HG02885 (cell line): ENCODE data around the gene PRSS35.
"Not testable (repeated sequence)": the region's sequence is repeated elsewhere in the genome, so short reads cannot be mapped to it uniquely, and the experiment has no call there.

Experiments used
- ATAC-seq: cut with Tn5 transposase; IDR thresholded peaks from one replicate; pipeline ENCODE4 v1.9.1; 2021; ENCODE audit warnings: mild to moderate bottlenecking; ENCODE audit not compliant: unreplicated experiment, poor library complexity

The PRSS35 gene

DNA sequence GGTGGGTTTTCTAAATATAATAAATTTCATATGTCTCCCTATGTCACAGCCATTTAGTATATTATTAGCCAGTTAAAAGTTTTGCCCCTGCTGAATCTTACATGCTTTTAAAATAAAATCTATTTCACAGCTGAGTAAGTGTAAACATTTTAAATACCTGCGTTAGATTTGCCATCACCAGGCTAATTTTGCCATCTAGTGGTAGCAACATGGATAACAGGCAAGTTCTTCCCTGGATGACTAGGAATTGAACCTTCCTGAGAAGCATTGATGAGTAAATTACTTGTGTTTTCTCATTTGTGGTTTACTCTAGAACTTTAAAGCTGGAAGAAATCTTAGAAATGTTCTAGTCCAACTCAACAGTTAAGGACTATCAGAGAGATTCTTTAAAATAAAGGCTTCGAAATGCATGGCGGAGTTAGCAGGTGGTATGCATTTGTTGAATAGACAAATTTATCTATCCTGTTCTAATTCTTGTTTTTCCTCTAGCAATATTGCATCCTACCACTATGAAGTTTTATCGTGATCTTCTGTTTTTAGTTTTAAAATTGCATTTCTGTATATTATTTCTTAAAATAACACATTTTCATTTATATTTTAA, 2.6 kb downstream of the PRSS35 start:
- peak; percentile 55 for ATAC-seq

DNA sequence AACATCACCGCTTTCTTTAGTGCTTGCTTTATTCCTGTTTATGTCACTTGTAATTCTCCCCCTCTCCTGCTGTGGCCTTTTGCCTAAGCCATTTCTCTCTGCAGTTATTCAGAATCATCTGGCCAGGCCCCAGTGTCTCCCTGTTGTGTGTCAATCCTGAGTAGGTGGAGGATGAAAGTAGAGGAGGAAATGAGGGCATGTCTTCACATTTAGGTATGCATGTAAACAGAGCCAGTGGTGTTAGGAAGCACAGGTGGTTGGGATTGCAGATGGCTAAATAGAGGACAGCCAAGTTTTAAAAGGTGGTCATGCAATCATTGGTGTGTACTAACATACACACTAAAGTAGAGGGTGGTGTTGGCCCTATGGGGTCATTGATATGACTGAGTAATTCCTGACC, 5.2 kb downstream of the PRSS35 start:
- ATAC-seq, result no peak

DNA sequence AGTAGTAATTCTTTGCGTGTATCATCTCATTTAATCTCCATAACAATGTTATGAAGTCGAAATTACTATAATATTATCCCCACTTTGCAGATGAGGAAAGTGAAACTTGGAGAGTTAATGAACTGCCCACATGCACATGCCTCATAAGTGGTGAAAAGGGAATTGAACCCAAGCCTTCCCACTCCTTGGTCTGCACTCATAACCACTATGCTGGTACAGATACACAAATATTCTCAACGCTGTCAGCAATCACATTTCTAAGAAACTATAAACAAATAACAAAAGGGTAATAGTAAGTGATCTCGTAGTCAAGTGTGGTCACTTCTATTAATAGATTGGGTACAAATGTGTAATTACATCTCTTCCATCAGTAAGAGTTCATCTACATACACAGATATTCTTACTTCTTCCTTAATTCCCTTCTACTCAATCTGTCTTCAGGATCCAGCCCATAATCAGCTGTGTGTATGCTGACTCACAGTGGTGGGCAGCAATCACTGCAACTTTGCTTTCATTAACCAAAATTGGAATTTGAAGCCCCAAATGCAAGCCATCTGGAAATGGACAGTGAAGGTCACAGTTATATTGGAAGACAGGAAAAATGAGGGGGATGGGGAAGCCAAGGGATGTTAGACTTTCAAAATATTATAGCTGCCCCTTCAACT, 6.6 kb downstream of the PRSS35 start:
- ATAC-seq, result no peak

DNA sequence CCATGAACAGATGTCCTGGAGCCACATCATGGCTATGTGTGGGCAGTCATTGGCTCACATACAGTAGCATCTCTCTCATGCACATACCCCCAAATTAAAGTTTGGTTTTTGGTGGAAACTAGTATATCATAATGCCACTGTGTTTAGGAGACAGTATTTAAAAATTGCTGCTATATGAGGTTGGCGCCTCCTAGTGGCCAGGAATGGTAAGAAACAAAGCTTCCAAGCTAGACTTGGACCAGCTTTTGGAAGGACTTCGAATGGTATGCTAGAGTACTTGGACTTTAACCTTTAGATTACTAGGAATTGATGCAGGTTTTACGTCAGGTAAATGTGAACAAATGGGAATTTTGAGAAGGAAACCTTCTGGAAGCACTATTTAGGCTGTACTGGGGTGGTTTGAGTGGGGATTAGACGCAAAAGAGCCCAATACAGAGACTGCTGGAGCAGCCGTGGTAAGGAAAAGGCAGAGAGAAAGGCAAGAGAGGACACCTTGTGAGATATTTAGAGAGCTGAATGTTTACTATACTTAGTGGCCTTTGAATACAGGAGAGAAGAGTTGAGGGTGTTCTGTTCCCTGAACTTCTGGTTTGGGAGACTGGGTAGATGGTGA, 23.8 kb downstream of the PRSS35 start:
- ATAC-seq, result peak; percentile 92

DNA sequence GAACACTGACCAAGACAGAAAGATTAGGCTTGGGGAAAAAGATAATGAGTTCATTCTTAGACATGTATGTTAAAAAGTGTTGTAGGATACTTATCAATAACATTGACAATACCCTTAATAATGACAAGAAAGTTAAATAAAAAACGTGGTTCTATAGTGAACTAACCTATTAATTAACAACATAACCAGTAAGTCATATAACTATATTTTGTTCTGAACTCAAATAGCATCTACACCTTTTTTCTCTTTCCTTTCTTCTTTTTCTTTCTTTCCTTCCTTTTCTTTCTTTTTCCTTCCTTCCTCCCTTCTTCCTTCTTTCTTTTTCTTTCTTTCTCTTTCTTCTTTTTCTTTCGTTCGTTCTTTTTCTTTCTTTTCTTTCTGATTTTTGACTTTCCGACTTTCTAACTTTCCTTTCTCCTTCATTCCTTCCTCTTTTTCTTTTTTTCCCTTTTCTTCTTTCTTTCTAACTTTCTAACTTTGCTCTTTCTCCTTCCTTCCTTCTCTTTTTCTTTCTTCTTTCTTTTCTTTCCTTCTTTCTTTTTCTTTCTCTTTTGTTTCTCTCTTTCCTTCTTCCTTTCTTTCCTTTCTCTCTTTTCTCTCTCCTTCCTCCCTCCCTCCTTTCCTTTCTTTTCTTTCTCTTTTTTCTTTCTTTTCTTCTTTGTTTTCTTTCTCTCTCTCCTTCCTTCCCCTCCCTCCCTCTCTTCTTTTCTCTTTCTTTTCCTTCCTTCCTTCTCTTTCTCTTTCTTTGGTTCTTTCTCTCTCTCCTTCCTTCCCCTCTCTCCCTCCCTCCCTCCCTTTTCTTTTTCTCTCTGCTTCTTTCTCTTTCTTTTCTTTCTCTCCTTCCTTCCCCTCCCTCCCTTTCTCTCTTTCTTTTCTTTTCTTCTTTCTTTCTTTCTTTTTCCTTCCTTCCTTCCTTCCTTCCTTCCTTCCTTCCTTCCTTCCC, 24.6 kb downstream of the PRSS35 start:
- no peak for ATAC-seq

DNA sequence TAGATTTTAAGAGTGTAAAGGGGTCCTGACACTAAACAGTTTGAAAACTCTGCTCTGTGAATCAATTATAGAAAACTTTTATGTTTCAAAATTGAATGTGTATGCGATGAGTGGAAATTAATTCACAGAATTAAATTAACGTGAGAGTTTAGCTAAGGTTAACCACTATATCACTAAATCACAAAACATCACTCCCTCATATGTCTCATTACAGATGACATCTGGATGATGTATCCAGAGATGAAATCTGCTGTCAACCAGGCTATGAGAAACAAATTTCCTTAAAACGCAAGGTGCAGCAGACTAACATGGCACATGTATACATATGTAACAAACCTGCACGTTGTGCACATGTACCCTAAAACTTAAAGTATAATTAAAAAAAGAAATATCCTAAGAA, 27.3 kb downstream of the PRSS35 start:
- ATAC-seq, result no peak

DNA sequence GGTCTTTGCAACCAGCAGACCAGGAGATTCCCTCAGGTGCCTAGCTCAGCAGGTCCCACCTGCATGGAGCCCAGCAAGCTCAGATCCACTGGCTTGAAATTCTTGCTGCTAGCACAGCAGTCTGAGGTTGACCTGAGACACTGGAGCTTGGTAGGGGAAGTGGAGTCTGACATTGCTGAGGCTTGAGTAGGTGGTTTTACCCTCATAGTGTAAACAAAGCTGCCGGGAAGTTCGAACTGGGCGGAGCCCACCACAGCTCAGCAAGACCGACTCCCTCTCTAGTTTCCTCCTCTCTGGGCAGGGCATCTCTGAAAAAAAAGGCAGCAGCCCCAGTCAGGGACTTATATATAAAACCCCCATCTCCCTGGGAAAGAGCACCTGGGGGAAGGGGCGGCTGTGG, 34.3 kb downstream of the PRSS35 start:
- no peak for ATAC-seq

DNA sequence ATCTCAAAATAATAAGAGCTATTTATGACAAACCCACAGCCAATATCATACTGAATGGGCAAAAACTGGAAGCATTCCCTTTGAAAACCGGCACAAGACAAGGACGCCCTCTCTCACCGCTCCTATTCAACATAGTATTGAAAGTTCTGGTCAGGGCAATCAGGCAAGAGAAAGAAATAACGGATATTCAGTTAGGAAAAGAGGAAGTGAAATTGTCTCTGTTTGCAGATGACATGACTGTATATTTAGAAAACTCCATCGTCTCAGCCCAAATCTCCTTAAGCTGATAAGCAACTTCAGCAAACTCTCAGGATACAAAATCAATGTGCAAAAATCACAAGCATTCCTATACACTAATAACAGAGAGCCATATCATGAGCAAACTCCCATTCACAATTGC, 38.1 kb downstream of the PRSS35 start:
- ATAC-seq, result not testable (repeated sequence)

DNA sequence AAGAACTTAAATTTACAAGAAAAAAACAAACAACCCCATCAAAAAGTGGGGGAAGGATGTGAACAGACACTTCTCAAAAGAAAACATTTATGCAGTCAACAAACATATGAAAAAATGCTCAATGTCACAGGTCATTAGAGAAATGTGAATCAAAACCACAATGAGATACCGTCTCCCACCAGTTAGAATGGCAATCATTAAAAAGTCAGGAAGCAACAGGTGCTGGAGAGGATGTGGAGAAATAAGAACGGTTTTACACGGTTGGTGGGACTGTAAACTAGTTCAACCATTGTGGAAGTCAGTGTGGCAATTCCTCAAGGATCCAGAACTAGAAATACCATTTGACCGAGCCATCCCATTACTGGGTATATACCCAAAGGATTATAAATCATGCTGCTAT, 39.4 kb downstream of the PRSS35 start:
- not testable (repeated sequence) for ATAC-seq

DNA sequence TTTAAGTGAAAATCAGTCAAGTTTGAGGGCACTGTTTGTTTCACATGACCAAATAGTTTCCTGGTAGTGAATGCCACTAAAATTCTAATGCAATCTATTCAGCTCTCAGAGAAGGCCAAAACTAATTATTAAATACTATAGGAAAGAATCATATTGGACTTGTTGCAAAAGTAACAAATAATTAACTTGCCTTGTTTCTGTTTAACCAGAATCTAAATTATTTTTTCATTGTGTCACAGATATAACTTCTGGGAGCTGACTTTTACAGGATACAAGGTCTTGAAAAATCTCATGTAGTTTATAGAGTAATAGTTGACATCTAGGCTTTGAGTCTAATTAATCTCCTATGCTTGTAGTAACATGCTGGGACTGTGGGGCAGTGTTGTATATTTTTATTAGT, 44.5 kb downstream of the PRSS35 start:
- no peak for ATAC-seq

DNA sequence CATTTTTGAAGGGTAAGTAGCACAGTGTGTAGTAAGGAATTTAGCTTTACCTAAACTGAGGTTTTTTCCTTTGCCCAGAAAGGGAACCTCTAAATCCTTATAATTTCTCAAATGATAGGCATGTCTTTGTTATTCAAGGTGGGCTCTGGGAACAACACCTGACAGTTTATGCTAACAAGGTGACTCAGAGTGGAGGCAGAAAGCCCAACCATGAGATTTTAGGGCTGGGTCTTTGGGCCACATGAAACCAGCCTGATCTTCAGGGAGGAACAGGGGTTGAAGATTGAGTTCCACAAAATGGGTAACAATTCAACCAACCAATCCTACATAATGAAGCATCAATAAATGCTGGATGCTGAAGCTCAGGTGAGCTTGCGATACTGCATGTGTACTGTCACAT, 46.6 kb downstream of the PRSS35 start:
- ATAC-seq, result no peak

DNA sequence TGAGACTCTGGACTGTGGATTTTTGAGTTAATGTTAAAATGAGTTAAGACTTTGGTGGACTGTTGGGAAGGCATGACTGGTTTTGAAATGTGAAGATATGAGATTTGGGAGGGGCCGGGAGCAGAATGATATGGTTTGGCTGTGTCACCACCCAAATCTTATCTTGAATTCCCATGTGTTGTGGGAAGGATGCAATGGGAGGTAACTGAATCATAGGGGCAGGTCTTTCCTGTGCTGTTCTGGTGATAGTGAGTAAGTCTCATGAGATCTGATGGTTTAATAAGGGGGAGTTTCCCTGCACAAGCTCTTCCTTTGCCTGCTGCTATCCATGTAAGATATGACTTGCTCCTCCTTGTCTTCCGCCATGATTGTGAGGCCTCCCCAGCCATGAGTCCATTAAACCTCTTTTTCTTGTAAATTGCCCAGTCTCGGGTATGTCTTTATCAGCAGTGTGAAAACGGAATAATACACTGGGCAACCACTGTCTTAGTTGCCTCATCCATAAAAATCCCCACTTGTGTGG, 59.4 kb downstream of the PRSS35 start:
- not testable (repeated sequence) for ATAC-seq

DNA sequence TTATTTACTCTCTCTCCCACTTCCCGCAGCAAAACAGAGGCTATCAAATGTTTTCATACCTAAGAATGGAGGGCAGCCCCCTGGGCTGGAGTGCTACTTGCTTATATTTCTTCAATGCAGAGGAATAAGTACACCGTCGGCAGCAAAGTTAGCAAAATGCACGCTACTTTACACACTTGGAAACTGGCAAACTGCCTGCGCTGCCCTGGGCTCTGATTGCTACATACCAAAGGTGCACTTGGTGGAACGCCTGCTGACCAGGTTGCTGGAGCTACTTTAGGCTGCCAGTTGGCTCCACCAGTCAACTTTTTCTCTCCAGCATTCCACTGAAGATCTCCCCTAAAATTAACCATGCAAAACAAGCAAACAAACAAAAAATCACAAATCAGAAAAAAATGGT, 62.4 kb downstream of the PRSS35 start:
- ATAC-seq, result no peak
